Lower leg skin (tissue), 3 donors: ENCODE results near the gene ANKRD49.

Experiments used
- CTCF ChIP-seq, 3 donors: fragments of 450-650 bp; IDR thresholded peaks; one replicate each; pipeline ENCODE4 v1.5.1; 2016; ENCODE audit warnings: antibody characterized with exemption in 3 of 3, mild to moderate bottlenecking in 3 of 3, moderate library complexity in 2 of 3
- POLR2A ChIP-seq, 2 donors: fragments of 450-650 bp; IDR thresholded peaks; one replicate each; pipeline ENCODE4 v1.6.1; 2016 to 2017; ENCODE audit warnings: antibody characterized with exemption in 2 of 2, mild to moderate bottlenecking in 1 of 2, moderate library complexity in 1 of 2

GRCh38 chr11:94449029-94449428 is 44.8 kb upstream of the ANKRD49 start:
- TF ChIP-seq CTCF (IDR thresholded peaks at IDR 0.05) (no peak), POLR2A (IDR thresholded peaks at IDR 0.05) (no peak)
